Measurements from ENCODE around the gene ENTHD1. TPM values are rescaled to one million over a fixed set of nuclear protein-coding genes. Genes with fewer than 3 reads are reported as not detected.

The ENTHD1 gene
- total RNA-seq, 1 experiment from 2014 or later, result not detected

GRCh38 chr22:39705386-39705785, 188.2 kb downstream of the ENTHD1 start:
- BruUV-seq (replicated peaks), result no TSS peak
- Mint-ChIP-seq H3K4me1 (ENCODE audit: low read depth, unreplicated experiment) (no peaks in the 10 kb centered on the region), H3K4me3 (ENCODE audit: low read depth, unreplicated experiment) (no peak overlapping the region), H3K27ac (ENCODE audit: unreplicated experiment) (no peak overlapping the region), H3K36me3 (ENCODE audit: insufficient read depth, unreplicated experiment) (no peaks in the 10 kb centered on the region), H3K27me3 (ENCODE audit: unreplicated experiment) (peaks cover 93% of the 10 kb centered on the region), H3K9me3 (ENCODE audit: low read depth, unreplicated experiment) (no peaks in the 10 kb centered on the region)
- CTCF ChIA-PET, result interaction anchor here (0.6 kb wide), 1 partner anchor 25 kb away, joined by 4 read pairs; no protein-coding TSS in a partner anchor
- TF ChIP-seq, protein P1, sequence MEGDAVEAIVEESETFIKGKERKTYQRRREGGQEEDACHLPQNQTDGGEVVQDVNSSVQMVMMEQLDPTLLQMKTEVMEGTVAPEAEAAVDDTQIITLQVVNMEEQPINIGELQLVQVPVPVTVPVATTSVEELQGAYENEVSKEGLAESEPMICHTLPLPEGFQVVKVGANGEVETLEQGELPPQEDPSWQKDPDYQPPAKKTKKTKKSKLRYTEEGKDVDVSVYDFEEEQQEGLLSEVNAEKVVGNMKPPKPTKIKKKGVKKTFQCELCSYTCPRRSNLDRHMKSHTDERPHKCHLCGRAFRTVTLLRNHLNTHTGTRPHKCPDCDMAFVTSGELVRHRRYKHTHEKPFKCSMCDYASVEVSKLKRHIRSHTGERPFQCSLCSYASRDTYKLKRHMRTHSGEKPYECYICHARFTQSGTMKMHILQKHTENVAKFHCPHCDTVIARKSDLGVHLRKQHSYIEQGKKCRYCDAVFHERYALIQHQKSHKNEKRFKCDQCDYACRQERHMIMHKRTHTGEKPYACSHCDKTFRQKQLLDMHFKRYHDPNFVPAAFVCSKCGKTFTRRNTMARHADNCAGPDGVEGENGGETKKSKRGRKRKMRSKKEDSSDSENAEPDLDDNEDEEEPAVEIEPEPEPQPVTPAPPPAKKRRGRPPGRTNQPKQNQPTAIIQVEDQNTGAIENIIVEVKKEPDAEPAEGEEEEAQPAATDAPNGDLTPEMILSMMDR (IDR thresholded peaks at IDR 0.05; ENCODE audit: unreplicated experiment), result no peak
- DNase-seq, result no peak
- intact Hi-C loops (cut with micrococcal nuclease; ENCODE audit: unreplicated experiment), result no loop called here

DNA sequence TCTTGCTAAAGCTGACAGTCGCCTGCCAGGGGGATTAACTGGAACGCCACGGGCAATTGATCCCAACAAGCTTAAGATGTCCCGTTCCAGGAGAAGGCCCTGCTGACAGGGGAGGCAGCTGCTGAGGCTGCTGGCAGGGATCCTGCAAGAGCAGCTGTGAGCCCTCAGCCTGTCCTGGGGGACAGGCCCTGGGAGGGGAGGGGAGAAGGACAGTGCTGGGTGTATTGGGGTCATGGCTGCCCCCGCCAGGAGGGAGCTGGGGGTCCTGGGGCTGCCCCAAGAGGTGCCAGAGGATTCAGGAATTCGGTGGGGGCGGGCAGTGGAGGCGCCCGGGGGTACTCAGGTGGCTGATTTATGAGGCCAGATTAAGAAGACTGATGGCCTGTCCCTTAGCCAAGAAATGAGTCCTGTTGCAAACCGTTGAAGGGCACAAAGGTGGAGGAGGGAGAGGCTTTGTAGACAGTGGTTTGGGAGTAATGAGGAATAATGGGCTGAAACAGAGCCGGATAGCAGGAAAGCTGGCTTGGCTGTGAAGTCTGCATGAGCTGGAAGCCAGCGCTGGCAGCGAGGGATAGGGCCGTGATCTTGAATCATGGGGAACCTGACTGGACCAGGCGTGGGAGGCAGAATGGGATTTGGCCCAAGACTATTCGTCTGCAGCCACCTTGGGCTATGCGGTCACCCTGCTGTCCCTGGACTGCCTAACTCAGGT, 189.5 kb downstream of the ENTHD1 start:
- H3K4me1 Mint-ChIP-seq (ENCODE audit: low read depth, unreplicated experiment), result no peaks in the 10 kb centered on the region
- H3K27ac Mint-ChIP-seq (ENCODE audit: unreplicated experiment), result no peak overlapping the region
- intact Hi-C loops (cut with micrococcal nuclease; ENCODE audit: unreplicated experiment), result no loop called here
- TF ChIP-seq, protein P1 (IDR thresholded peaks at IDR 0.05; ENCODE audit: unreplicated experiment), result no peak
- DNase-seq, result no peak
- no peaks in the 10 kb centered on the region for H3K36me3 Mint-ChIP-seq (ENCODE audit: insufficient read depth, unreplicated experiment)
- no peak overlapping the region for H3K4me3 Mint-ChIP-seq (ENCODE audit: low read depth, unreplicated experiment)
- H3K9me3 Mint-ChIP-seq (ENCODE audit: low read depth, unreplicated experiment), result no peaks in the 10 kb centered on the region
- no TSS peak for BruUV-seq (replicated peaks)
- CTCF ChIA-PET, result no interaction called here
- H3K27me3 Mint-ChIP-seq (ENCODE audit: unreplicated experiment), result peaks cover 93% of the 10 kb centered on the region

GRCh38 chr22:39703091-39703490, 190.5 kb downstream of the ENTHD1 start:
- no peak for DNase-seq
- no peak overlapping the region for H3K4me3 Mint-ChIP-seq (ENCODE audit: low read depth, unreplicated experiment)
- H3K36me3 Mint-ChIP-seq (ENCODE audit: insufficient read depth, unreplicated experiment), result no peaks in the 10 kb centered on the region
- no peaks in the 10 kb centered on the region for H3K9me3 Mint-ChIP-seq (ENCODE audit: low read depth, unreplicated experiment)
- H3K27me3 Mint-ChIP-seq (ENCODE audit: unreplicated experiment), result peaks cover 93% of the 10 kb centered on the region
- no peak overlapping the region for H3K27ac Mint-ChIP-seq (ENCODE audit: unreplicated experiment)
- BruUV-seq (replicated peaks), result no TSS peak
- TF ChIP-seq, protein P1 (IDR thresholded peaks at IDR 0.05; ENCODE audit: unreplicated experiment), result no peak
- CTCF ChIA-PET, result interaction anchor here (0.6 kb wide), 1 partner anchor 69 kb away, joined by 3 read pairs; no protein-coding TSS in a partner anchor
- intact Hi-C loops (cut with micrococcal nuclease; ENCODE audit: unreplicated experiment), result no loop called here
- H3K4me1 Mint-ChIP-seq (ENCODE audit: low read depth, unreplicated experiment), result no peaks in the 10 kb centered on the region

DNA sequence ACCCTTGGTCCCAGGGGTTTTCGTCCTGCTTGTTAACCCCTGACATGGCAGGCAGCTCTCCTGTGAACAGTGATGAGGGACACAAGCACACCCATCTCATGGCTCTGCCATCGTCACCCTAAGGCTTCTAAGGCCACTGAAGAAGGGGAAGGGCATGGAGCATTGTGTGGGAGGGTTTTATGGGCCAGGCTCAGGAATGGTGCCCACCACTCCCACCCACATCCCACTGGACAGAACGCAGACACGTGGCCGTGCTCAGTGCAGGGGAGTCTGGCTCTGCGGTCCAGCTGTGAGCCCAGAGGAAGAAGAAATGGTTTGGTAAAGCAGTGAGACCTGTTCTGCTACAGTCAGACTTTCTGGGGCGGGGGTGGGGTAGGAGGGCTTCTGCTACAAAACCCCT, 193.0 kb downstream of the ENTHD1 start:
- Mint-ChIP-seq H3K27me3 (ENCODE audit: unreplicated experiment) (peaks cover 95% of the 10 kb centered on the region), H3K9me3 (ENCODE audit: low read depth, unreplicated experiment) (no peaks in the 10 kb centered on the region), H3K27ac (ENCODE audit: unreplicated experiment) (no peak overlapping the region), H3K4me1 (ENCODE audit: low read depth, unreplicated experiment) (no peaks in the 10 kb centered on the region), H3K4me3 (ENCODE audit: low read depth, unreplicated experiment) (no peak overlapping the region), H3K36me3 (ENCODE audit: insufficient read depth, unreplicated experiment) (no peaks in the 10 kb centered on the region)
- BruUV-seq (replicated peaks), result no TSS peak
- intact Hi-C loops (cut with micrococcal nuclease; ENCODE audit: unreplicated experiment), result no loop called here
- DNase-seq, result no peak
- TF ChIP-seq, protein P1 (IDR thresholded peaks at IDR 0.05; ENCODE audit: unreplicated experiment), result no peak
- CTCF ChIA-PET, result interaction anchor here (1.2 kb wide), 1 partner anchor 15 kb away, joined by 3 read pairs; no protein-coding TSS in a partner anchor

Measured in Calu3 (cell line).